GM23338 (cell line): ENCODE measurements around the gene ASPDH. TPM values are rescaled to one million over a fixed set of nuclear protein-coding genes. Genes with fewer than 3 reads are reported as not detected.
A peak's percentile ranks its signal among the peaks of the same experiment; 100 is the strongest.

Experiments
- ATAC-seq: fragments of 200-7000 bp; cut with Tn5 transposase; 3 replicates; pipeline ENCODE4 v1.9.1; 2020
- DNase-seq: peaks from one replicate; pipeline ENCODE4 v3.0.0-alpha.2; 2015; ENCODE audit warnings: low spot score
- H2AFZ ChIP-seq: fragments of 200-600 bp; sonication (generic); 2 replicates; pipeline ENCODE4 v1.8.0; 2016; ENCODE audit warnings: antibody characterized with exemption, mild to moderate bottlenecking, moderate library complexity
- H3F3A ChIP-seq: fragments of 200-600 bp; sonication (generic); replicated peaks from 2 replicates; pipeline ENCODE4 v1.8.0; 2017; ENCODE audit warnings: antibody characterized with exemption, mixed run types, low read depth
- H3K27ac ChIP-seq: fragments of 200-600 bp; sonication (generic); 2 replicates; pipeline ENCODE4 v1.6.1; 2016; ENCODE audit warnings: low read depth
- H3K27me3 ChIP-seq: fragments of 200-600 bp; sonication (generic); 2 replicates; pipeline ENCODE4 v1.8.0; 2016; ENCODE audit warnings: mild to moderate bottlenecking, mixed run types, moderate library complexity; ENCODE audit not compliant: insufficient read depth
- H3K36me3 ChIP-seq: fragments of 200-600 bp; sonication (generic); 2 replicates; pipeline ENCODE4 v1.8.0; 2016; ENCODE audit warnings: mild to moderate bottlenecking; ENCODE audit not compliant: insufficient read depth
- H3K4me1 ChIP-seq: fragments of 200-600 bp; sonication (generic); 2 replicates; pipeline ENCODE4 v1.8.0; 2016; ENCODE audit warnings: mild to moderate bottlenecking, moderate library complexity; ENCODE audit not compliant: insufficient read depth
- H3K4me2 ChIP-seq: fragments of 200-600 bp; sonication (generic); 2 replicates; pipeline ENCODE4 v1.7.1; 2017; ENCODE audit warnings: mixed run types
- H3K4me3 ChIP-seq: fragments of 200-600 bp; sonication (generic); 2 replicates; pipeline ENCODE4 v1.6.1; 2016; ENCODE audit warnings: mixed run types
- H3K79me2 ChIP-seq: fragments of 200-600 bp; sonication (generic); replicated peaks from 2 replicates; pipeline ENCODE4 v1.8.0; 2017; ENCODE audit warnings: mild to moderate bottlenecking; ENCODE audit not compliant: insufficient read depth
- H3K9me2 ChIP-seq: fragments of 200-600 bp; sonication (generic); 2 replicates; pipeline ENCODE4 v1.8.0; 2017; ENCODE audit not compliant: insufficient read depth
- H4K20me1 ChIP-seq: fragments of 200-600 bp; sonication (generic); replicated peaks from 2 replicates; pipeline ENCODE4 v1.8.0; 2017; ENCODE audit warnings: mild to moderate bottlenecking; ENCODE audit not compliant: insufficient read depth
- H3K27ac Mint-ChIP-seq: 2 replicates; pipeline ENCODE4 v1.8.0; 2020; ENCODE audit warnings: inconsistent platforms, mild to moderate bottlenecking, moderate library complexity, mixed read lengths
- H3K27me3 Mint-ChIP-seq: 3 replicates; pipeline ENCODE4 v1.8.0; 2022; ENCODE audit warnings: low read depth, mild to moderate bottlenecking, moderate library complexity, mixed read lengths, inconsistent platforms; ENCODE audit not compliant: insufficient read depth, poor library complexity
- H3K36me3 Mint-ChIP-seq: 3 replicates; pipeline ENCODE4 v1.8.0; 2021; ENCODE audit warnings: low read depth, mild to moderate bottlenecking, inconsistent platforms, moderate library complexity, mixed read lengths
- H3K4me1 Mint-ChIP-seq: 3 replicates; pipeline ENCODE4 v1.8.0; 2020; ENCODE audit warnings: mild to moderate bottlenecking, inconsistent platforms, mixed read lengths
- H3K4me3 Mint-ChIP-seq: 3 replicates; pipeline ENCODE4 v1.8.0; 2021; ENCODE audit warnings: moderate library complexity, mild to moderate bottlenecking, inconsistent platforms, mixed read lengths
- H3K9me3 Mint-ChIP-seq: 3 replicates; pipeline ENCODE4 v1.8.0; 2020; ENCODE audit warnings: moderate library complexity, mild to moderate bottlenecking, inconsistent platforms, mixed read lengths
- EZH2 ChIP-seq: fragments of 200-600 bp; sonication (generic); IDR thresholded peaks from one replicate; pipeline ENCODE4 v1.8.0; 2017; ENCODE audit warnings: antibody characterized with exemption, mild to moderate bottlenecking, low read depth; ENCODE audit not compliant: unreplicated experiment
- JUNB ChIP-seq: IDR thresholded peaks from one replicate; pipeline ENCODE4 v1.6.1; 2016; ENCODE audit warnings: antibody characterized with exemption; ENCODE audit not compliant: unreplicated experiment
- NANOG ChIP-seq: IDR thresholded peaks from 2 replicates; pipeline ENCODE4 v1.6.1; 2016; ENCODE audit warnings: antibody characterized with exemption, borderline replicate concordance
- STAT1 ChIP-seq: IDR thresholded peaks from one replicate; pipeline ENCODE4 v1.6.1; 2016; ENCODE audit warnings: antibody characterized with exemption; ENCODE audit not compliant: unreplicated experiment
- ZNF331 ChIP-seq: fragments of 250-450 bp; sonication (Bioruptor Pico); IDR thresholded peaks from 2 replicates; pipeline ENCODE4 v1.5.0; 2020; ENCODE audit warnings: low read depth, mild to moderate bottlenecking, moderate library complexity
- ZNF462 ChIP-seq: fragments of 250-450 bp; sonication (Bioruptor Pico); IDR thresholded peaks from 2 replicates; pipeline ENCODE4 v1.5.0; 2020; ENCODE audit warnings: mild to moderate bottlenecking, moderate library complexity
- polyA plus RNA-seq: library from polyadenylated mRNA; unstranded; fragments of >200 nt; fragmentation: Nextera tagmentation; extraction: Ambion mirVana; gene quantifications from 2 replicates; pipeline ENCODE4 v1.2.1, GENCODE V29; 2016
- total RNA-seq: library from RNA; depleted of rRNA; stranded (reverse); fragments of >200 nt; shearing (Covaris generic); gene quantifications from 2 replicates; pipeline ENCODE4 v1.2.3, GENCODE V29; 2014

The ASPDH gene
- total and polyA plus RNA-seq, 2 experiments from 2014 or later: not detected

- Histone ChIP-seq H3K79me2 (no peaks in the 10 kb centered on the region), H3K4me1 (peaks cover 3% of the 10 kb centered on the region; the same call in 1 of the 2 replicates), H3F3A (no peaks in the 10 kb centered on the region), H3K9me2 (no peaks in the 10 kb centered on the region), H4K20me1 (no peaks in the 10 kb centered on the region), H3K4me3 (peak overlapping the region; percentile 89), H3K4me2 (peak overlapping the region; percentile 92), H3K27ac (no peak overlapping the region), H2AFZ (no peak overlapping the region), H3K36me3 (no peaks in the 10 kb centered on the region), H3K27me3 (peaks cover 66% of the 10 kb centered on the region)
- ATAC-seq: no peak
- H3K4me3 Mint-ChIP-seq: no peak overlapping the region
- peaks cover 40% of the 10 kb centered on the region for H3K36me3 Mint-ChIP-seq
- no peak overlapping the region for H3K27ac Mint-ChIP-seq
- H3K9me3 Mint-ChIP-seq: peaks cover 94% of the 10 kb centered on the region
- H3K27me3 Mint-ChIP-seq: peaks cover 16% of the 10 kb centered on the region
- no peaks in the 10 kb centered on the region for H3K4me1 Mint-ChIP-seq
- peak; percentile 91 for DNase-seq
- TF ChIP-seq ZNF331 (CRISPR knock-in tag): no peak
- TF ChIP-seq JUNB: no peak
- no peak for TF ChIP-seq STAT1
- no peak for TF ChIP-seq ZNF462
- no peak for TF ChIP-seq EZH2
Observed at GRCh38 chr19:50555450-50556281, 42.0 kb upstream of the ASPDH start.

GRCh38 chr19:50555033-50555432 lies 41.3 kb upstream of the ASPDH start:
- no peaks in the 10 kb centered on the region for H3K79me2 ChIP-seq
- peaks cover 72% of the 10 kb centered on the region for H3K27me3 ChIP-seq
- H3F3A ChIP-seq: no peaks in the 10 kb centered on the region
- H3K4me2 ChIP-seq: peak overlapping the region; percentile 92; the same call in 1 of the 2 replicates
- Mint-ChIP-seq H3K36me3 (peaks cover 46% of the 10 kb centered on the region), H3K4me1 (no peaks in the 10 kb centered on the region), H3K27me3 (peaks cover 16% of the 10 kb centered on the region), H3K4me3 (no peak overlapping the region), H3K9me3 (peaks cover 94% of the 10 kb centered on the region), H3K27ac (no peak overlapping the region)
- TF ChIP-seq NANOG: no peak
- DNase-seq (no peak), ATAC-seq (no peak)
- no peaks in the 10 kb centered on the region for H3K9me2 ChIP-seq
- no peak overlapping the region for H2AFZ ChIP-seq
- no peak overlapping the region; the same call in 1 of the 2 replicates for H3K4me3 ChIP-seq
- H3K27ac ChIP-seq: no peak overlapping the region
- no peaks in the 10 kb centered on the region for H3K36me3 ChIP-seq
- peaks cover 3% of the 10 kb centered on the region; the same call in 1 of the 2 replicates for H3K4me1 ChIP-seq
- H4K20me1 ChIP-seq: no peaks in the 10 kb centered on the region
